HFFc6 (cell line): Measurements from ENCODE around the gene TXNL1. TPM values are rescaled to one million over a fixed set of nuclear protein-coding genes. Genes with fewer than 3 reads are reported as not detected.

Source experiments
- DNase-seq: peaks from one replicate; pipeline ENCODE4 v3.0.0-alpha.2; 2018
- H3K27ac Mint-ChIP-seq: 2 replicates; pipeline ENCODE4 v1.8.0; 2020; ENCODE audit warnings: mild to moderate bottlenecking, mixed read lengths
- H3K27me3 Mint-ChIP-seq: 2 replicates; pipeline ENCODE4 v1.8.0; 2021; ENCODE audit warnings: mild to moderate bottlenecking, moderate library complexity, mixed read lengths; ENCODE audit not compliant: insufficient read depth
- H3K36me3 Mint-ChIP-seq: 2 replicates; pipeline ENCODE4 v1.8.0; 2021; ENCODE audit warnings: low read depth, mixed read lengths
- H3K4me1 Mint-ChIP-seq: 2 replicates; pipeline ENCODE4 v1.8.0; 2020; ENCODE audit warnings: low read depth, mixed read lengths
- H3K4me3 Mint-ChIP-seq: 2 replicates; pipeline ENCODE4 v1.8.0; 2020; ENCODE audit warnings: mild to moderate bottlenecking, moderate library complexity, mixed read lengths
- H3K9me3 Mint-ChIP-seq: 2 replicates; pipeline ENCODE4 v1.8.0; 2020; ENCODE audit warnings: mild to moderate bottlenecking, mixed read lengths
- CTCF ChIP-seq: fragments of 200-600 bp; sonication (generic); IDR thresholded peaks from 2 replicates; pipeline ENCODE4 v1.5.0; 2021; ENCODE audit warnings: antibody characterized with exemption, mild to moderate bottlenecking
- total RNA-seq, 6 experiments: library from RNA; stranded (reverse); fragmentation: NEBNext Ultra II Directional; extraction: Animal tissue kit (Norgen Biotek cat#: 25700); gene quantifications; 2 replicates in 1 of 6; 3 replicates in 5 of 6; pipeline ENCODE4 v1.2.3, GENCODE V29; 2021

TXNL1 gene
- total RNA-seq, 6 experiments from 2014 or later = 73.5 to 85.5 (median 80.8) TPM

- H3K9me3 Mint-ChIP-seq = no peaks in the 10 kb centered on the region
- no peaks in the 10 kb centered on the region for H3K36me3 Mint-ChIP-seq
- peaks cover 20% of the 10 kb centered on the region for H3K4me1 Mint-ChIP-seq
- DNase-seq = no peak
- H3K27ac Mint-ChIP-seq = no peak overlapping the region
- peaks cover 2% of the 10 kb centered on the region; the same call in 1 of the 2 replicates for H3K27me3 Mint-ChIP-seq
- H3K4me3 Mint-ChIP-seq = no peak overlapping the region
- no peak for TF ChIP-seq CTCF
Observed at GRCh38 chr18:56560992-56561391, 77.4 kb downstream of the TXNL1 start.

DNA sequence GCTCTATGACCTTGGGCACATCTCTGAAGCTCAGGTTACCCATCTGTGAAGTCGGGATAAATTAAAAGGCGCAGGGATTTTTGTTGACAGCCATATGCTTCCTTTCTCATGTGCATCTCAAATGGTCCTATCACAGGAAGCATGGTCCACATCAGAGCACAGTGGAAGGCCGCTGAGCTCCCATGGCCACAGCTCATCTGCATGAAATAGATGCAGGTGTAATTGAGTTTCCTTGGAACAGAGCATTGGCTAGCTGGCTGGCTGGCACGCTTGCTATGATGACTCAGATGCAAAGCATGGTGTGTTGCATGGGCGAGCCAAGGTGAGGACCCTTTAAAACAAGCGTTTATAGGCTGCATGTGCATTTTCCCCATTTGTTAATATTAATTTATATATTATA, 79.3 kb downstream of the TXNL1 start:
- no peaks in the 10 kb centered on the region; the same call in 1 of the 2 replicates for H3K9me3 Mint-ChIP-seq

DNA sequence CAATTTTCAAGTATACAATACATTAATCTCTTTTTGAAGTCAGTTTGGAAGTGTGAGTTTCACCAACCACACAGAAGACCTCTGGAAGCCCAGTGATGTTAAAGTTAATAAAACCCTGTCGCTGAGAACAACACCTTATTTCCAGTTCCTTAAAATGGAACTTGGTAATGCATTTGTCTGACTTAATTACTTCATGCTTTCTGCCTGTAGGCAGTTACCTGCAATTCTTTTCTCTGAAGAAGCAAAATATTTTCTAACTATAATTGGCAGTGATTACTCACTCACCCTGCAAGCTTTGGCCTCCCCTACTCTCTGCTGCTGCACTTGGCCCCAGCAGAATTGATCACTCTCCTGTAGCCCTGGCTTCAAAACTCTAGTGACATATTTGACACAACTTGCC, 81.5 kb downstream of the TXNL1 start:
- TF ChIP-seq CTCF = no peak
- Mint-ChIP-seq H3K4me1 (no peaks in the 10 kb centered on the region), H3K9me3 (no peaks in the 10 kb centered on the region; the same call in 1 of the 2 replicates), H3K27ac (no peak overlapping the region), H3K4me3 (no peak overlapping the region), H3K36me3 (no peaks in the 10 kb centered on the region), H3K27me3 (peaks cover 8% of the 10 kb centered on the region)
- no peak for DNase-seq

More for the DNA sequence above, 79.3 kb downstream of the TXNL1 start:
- no peak overlapping the region for H3K4me3 Mint-ChIP-seq
- no peak for TF ChIP-seq CTCF
- H3K27ac Mint-ChIP-seq = no peak overlapping the region
- H3K36me3 Mint-ChIP-seq = no peaks in the 10 kb centered on the region
- H3K4me1 Mint-ChIP-seq = 0 out of 2 replicates have a peak, but pooled peaks cover 1% of the 10 kb centered on the region
- DNase-seq = no peak
- H3K27me3 Mint-ChIP-seq = peaks cover 5% of the 10 kb centered on the region; the same call in 1 of the 2 replicates

DNA sequence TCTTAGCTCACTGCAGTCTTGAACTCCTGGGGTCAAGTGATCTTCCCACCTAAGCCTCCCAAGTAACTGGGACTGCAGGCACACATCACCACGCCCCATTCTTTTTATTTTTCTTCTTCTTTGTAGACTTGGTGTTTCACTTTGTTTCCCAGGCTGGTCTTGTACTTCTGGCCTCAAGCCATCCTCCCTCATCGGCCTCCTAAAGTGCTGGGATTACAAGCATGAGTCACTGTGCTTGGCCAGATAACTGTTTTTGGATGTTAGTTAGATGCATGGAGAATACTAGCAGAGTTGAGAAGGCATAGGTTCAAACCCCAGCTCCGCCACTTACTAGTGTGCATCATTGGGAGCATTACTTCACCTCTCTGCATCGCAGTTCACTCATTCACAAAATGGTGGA, 88.3 kb downstream of the TXNL1 start:
- Mint-ChIP-seq H3K4me3 (no peak overlapping the region), H3K4me1 (no peaks in the 10 kb centered on the region), H3K9me3 (no peaks in the 10 kb centered on the region; the same call in 1 of the 2 replicates), H3K27me3 (peaks cover 6% of the 10 kb centered on the region), H3K27ac (no peak overlapping the region), H3K36me3 (no peaks in the 10 kb centered on the region)
- DNase-seq = no peak
- TF ChIP-seq CTCF = no peak

Other genes with a start within 250 kb of the TXNL1 start
- gene WDR7, start 12.8 kb upstream of the TXNL1 start, total RNA-seq = 10 to 100 TPM; 14.0 to 19.7 (median 16.6) TPM